ENCODE data around the gene TBC1D22A.

TBC1D22A gene

DNA sequence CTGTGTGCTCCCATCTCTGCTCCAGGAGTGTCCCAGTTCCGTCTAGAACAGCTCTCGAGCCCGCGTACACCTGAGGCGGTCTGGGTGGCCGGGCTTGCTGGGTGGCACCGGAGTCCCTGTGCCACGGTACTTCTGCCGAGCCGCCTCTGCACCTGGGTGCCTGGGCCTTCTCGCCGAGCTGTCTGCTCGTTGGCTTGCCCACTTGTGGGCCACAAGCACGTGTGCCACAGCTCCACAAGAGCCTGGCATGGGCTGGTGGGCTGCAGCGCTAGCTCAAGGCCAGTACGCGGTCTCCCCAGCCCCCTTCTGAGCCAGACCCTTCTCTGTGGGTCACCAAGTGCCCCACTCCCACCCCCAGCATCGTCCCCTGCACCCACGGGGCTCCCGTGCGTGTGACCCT, 388.0 kb downstream of the TBC1D22A start:
- Mint-ChIP-seq H3K27ac (no peak overlapping the region), H3K27me3 (no peaks in the 10 kb centered on the region), H3K36me3 (ENCODE audit: low read depth) (peaks cover 2% of the 10 kb centered on the region), H3K4me3 (no peak overlapping the region), H3K9me3 (no peaks in the 10 kb centered on the region), H3K4me1 (peaks cover 8% of the 10 kb centered on the region)
- ATAC-seq, result no peak
- no peak for DNase-seq

DNA sequence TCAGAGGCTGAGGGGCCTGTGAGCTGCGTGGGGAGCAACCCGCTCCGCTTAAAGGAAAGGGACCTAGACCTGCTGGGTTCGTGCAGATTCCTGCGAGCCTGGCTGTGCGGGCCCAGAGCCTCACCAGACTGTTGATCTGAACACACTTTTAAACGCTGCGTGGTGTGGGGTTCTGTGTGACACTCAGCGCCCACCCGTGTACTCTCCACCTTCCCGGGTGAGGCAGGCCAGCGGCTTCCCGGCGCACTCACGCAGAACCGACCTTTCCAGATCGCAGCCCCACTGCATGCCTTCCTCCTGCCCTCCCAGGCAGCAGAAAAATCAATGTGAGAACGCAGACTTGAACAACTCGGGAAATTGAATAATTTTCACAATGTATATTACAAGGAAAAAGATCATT, 388.6 kb downstream of the TBC1D22A start:
- H3K27ac Mint-ChIP-seq, result no peak overlapping the region
- no peak overlapping the region for H3K4me3 Mint-ChIP-seq
- peaks cover 8% of the 10 kb centered on the region for H3K4me1 Mint-ChIP-seq
- ATAC-seq, result no peak
- H3K36me3 Mint-ChIP-seq (ENCODE audit: low read depth), result peaks cover 2% of the 10 kb centered on the region
- no peaks in the 10 kb centered on the region for H3K9me3 Mint-ChIP-seq
- DNase-seq, result no peak
- H3K27me3 Mint-ChIP-seq, result no peaks in the 10 kb centered on the region

DNA sequence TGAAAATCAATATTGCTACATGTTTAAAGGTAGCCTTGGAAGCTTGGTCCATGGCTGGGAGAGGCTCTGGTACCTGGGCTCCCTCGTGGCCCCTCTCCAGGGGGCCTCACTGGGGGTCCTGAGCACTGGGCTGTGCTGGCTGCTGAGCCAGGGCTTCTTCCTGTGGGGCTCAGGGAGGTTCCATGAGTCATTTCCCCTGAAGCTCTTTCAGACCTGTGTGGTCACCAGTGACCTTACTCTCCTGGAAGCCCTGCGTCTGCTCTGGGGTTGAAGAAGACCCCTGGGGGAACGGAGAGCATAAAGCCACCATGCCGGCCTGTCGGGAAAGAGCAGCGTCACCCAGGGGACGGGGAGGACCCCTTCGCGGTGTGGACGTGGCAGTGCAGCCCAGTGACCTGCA, 389.0 kb downstream of the TBC1D22A start:
- DNase-seq, result no peak
- H3K4me1 Mint-ChIP-seq, result peaks cover 8% of the 10 kb centered on the region
- no peaks in the 10 kb centered on the region for H3K27me3 Mint-ChIP-seq
- H3K36me3 Mint-ChIP-seq (ENCODE audit: low read depth), result peaks cover 2% of the 10 kb centered on the region
- ATAC-seq, result peak; percentile 20
- no peak overlapping the region for H3K27ac Mint-ChIP-seq
- no peaks in the 10 kb centered on the region for H3K9me3 Mint-ChIP-seq
- H3K4me3 Mint-ChIP-seq, result no peak overlapping the region

DNA sequence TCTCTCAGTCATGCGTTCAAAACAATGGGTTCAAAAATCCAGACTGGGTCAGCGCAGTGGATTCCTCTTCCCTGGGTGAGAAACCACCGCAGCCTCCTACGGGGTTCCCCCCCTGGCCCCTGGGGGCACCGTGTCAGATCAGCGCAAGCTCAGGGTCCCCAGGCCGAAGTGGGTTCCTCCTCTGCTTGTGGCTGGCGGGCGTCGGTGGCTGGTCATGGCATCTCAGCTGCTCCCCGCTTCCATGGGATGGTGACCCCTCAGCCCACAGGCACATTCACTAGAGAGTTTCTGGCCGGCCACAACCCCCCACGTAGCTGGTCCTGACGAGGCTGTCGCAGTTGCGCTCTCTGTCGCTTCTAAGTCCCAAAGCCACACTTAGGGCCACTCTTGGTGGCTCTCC, 389.8 kb downstream of the TBC1D22A start:
- Mint-ChIP-seq H3K27ac (no peak overlapping the region), H3K27me3 (no peaks in the 10 kb centered on the region), H3K9me3 (no peaks in the 10 kb centered on the region), H3K4me3 (no peak overlapping the region), H3K36me3 (ENCODE audit: low read depth) (peaks cover 2% of the 10 kb centered on the region), H3K4me1 (peaks cover 8% of the 10 kb centered on the region)
- no peak for ATAC-seq
- DNase-seq, result no peak

DNA sequence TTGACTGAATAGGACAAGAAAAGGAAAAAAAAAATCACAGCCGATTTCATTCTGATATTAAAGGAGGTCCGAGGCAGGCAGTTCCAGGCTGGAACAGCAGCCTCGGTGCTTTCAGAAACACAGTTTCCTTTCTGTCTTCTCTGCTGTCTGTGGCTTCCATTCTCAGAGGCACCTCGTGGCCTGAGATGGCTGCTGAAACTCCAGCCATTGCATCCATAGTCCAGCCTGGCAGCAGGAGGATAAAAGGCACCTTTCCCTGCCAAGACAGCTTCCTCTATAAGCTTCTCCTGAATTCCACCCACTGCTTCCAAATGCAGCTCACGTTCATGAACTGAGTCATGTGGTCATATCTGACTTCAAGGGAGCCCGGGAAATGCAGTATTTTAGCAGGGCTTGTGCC, 390.5 kb downstream of the TBC1D22A start:
- Mint-ChIP-seq H3K4me3 (no peak overlapping the region), H3K27me3 (no peaks in the 10 kb centered on the region), H3K4me1 (peaks cover 8% of the 10 kb centered on the region), H3K27ac (no peak overlapping the region), H3K36me3 (ENCODE audit: low read depth) (peaks cover 2% of the 10 kb centered on the region), H3K9me3 (no peaks in the 10 kb centered on the region)
- no peak for DNase-seq
- ATAC-seq, result no peak

DNA sequence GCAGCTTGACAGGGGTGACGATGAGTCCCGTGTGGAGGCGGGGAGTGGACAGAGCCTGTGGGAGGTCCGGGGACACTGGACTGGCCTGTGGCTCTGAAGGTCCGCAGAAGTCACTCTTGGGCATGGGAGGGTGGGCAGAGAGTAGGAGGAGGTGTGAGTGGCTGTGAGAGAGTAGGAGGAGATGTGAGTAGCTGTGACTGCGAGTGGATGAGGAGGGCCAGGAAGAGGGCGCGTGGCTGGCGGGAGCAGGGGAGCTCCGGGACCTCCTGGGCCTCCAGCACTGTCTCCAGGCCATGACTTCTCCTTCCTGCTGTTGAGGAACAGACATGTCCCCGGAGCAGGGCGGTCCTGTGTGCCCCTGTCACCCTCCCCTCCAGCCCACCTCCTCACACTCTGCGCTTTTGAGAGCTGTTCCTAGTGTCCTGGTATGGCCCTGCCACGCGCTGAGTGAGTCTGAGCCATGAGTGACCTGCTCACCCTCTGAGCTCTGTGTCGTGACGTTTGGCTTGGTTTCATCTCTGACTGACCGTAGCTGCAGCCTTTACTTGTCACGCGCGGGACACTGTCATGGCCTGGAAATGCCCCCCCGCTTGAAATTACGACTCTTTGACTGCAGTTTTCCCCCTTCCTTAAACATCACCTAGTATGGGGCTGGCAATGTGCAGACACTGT, 391.5 kb downstream of the TBC1D22A start:
- Mint-ChIP-seq H3K9me3 (no peaks in the 10 kb centered on the region), H3K27me3 (no peaks in the 10 kb centered on the region), H3K27ac (no peak overlapping the region), H3K4me1 (peaks cover 8% of the 10 kb centered on the region), H3K4me3 (no peak overlapping the region), H3K36me3 (ENCODE audit: low read depth) (peaks cover 3% of the 10 kb centered on the region)
- no peak for DNase-seq
- ATAC-seq, result no peak

DNA sequence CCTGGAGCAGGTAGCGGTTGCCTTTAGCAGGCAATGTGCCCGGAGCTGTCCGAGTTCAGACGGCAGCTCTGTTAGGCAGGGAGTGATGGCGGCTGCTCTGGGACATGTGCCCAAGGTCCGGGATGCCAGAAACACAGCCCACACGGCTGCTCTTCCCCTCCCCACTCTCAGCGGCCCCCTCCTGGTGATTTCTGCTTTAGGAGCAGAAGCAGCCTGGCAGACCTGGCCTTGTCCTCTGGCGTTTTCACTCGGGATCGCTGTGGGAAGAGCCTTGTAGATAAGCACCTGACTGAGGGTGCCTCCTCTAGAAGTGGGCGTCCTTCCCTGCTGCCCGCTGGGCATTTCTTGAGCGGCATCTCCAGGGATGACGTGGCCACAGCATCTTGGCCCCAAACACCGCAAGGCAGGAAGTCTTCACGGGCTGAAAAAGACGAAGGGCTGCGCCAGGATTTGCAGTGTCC, 392.2 kb downstream of the TBC1D22A start:
- H3K27me3 Mint-ChIP-seq, result no peaks in the 10 kb centered on the region
- ATAC-seq (no peak), DNase-seq (no peak)
- peaks cover 3% of the 10 kb centered on the region for H3K36me3 Mint-ChIP-seq (ENCODE audit: low read depth)
- no peak overlapping the region for H3K27ac Mint-ChIP-seq
- peaks cover 8% of the 10 kb centered on the region for H3K4me1 Mint-ChIP-seq
- no peaks in the 10 kb centered on the region for H3K9me3 Mint-ChIP-seq
- no peak overlapping the region for H3K4me3 Mint-ChIP-seq

DNA sequence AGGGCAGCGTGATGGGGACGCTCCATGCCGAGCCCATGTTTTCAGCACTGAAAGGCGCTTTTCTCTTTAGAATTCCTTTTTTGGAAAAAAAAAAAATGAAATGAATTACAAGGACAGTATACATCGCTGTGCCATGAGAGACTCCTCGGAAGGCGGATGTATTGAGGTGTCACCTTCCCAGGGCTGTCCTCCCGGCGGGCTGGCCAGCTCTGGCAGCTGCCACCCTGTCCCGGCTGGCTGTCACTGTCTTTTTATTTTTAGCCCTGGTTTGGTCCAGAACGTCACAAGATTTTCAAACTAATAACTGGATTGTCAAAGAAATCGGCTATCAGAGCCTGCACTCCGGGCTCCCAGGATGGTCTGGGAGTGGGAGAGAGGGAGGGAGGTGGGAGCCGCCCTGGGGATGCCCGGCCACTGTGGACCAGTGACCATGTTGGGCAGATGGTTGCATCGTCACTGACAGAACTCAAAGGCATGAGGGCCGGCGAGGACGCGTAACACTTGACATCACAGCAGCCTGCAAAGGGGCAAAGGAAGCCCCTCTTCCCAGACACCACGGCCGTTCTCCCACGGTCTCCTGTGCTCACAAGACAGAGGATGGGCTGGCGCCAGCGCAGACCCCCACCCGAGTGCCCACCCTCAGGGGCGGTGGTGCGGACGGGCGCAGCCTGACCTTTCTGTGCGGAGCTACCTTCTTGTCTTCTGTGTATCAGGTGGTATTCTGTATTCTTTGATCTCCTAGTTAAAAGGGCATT, 392.9 kb downstream of the TBC1D22A start:
- Mint-ChIP-seq H3K36me3 (ENCODE audit: low read depth) (peaks cover 3% of the 10 kb centered on the region), H3K9me3 (no peaks in the 10 kb centered on the region), H3K4me1 (peaks cover 8% of the 10 kb centered on the region), H3K27me3 (no peaks in the 10 kb centered on the region), H3K4me3 (no peak overlapping the region), H3K27ac (no peak overlapping the region)
- no peak for ATAC-seq
- no peak for DNase-seq

DNA sequence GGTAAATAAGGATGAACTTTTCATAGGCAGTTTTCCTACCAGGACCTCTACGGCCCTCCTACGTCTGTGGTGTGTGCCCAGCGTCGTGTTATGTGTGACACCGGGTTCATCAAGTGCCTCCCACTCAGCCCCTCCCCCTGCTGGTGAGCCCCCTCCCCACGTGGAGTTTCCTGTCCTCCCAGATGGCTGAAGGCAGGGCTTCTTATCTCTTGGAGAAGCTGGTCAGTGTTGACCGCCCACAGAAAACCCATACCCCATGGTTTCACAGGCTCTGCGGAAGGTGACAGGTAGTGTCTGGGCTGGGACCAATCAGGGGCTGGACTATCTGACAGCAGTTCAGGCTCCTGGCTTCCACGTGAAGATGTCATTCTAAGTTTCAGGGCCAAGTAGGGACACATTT, 393.5 kb downstream of the TBC1D22A start:
- Mint-ChIP-seq H3K27me3 (no peaks in the 10 kb centered on the region), H3K4me3 (no peak overlapping the region), H3K9me3 (no peaks in the 10 kb centered on the region), H3K4me1 (peaks cover 8% of the 10 kb centered on the region), H3K27ac (no peak overlapping the region), H3K36me3 (ENCODE audit: low read depth) (peaks cover 3% of the 10 kb centered on the region)
- no peak for ATAC-seq
- no peak for DNase-seq

DNA sequence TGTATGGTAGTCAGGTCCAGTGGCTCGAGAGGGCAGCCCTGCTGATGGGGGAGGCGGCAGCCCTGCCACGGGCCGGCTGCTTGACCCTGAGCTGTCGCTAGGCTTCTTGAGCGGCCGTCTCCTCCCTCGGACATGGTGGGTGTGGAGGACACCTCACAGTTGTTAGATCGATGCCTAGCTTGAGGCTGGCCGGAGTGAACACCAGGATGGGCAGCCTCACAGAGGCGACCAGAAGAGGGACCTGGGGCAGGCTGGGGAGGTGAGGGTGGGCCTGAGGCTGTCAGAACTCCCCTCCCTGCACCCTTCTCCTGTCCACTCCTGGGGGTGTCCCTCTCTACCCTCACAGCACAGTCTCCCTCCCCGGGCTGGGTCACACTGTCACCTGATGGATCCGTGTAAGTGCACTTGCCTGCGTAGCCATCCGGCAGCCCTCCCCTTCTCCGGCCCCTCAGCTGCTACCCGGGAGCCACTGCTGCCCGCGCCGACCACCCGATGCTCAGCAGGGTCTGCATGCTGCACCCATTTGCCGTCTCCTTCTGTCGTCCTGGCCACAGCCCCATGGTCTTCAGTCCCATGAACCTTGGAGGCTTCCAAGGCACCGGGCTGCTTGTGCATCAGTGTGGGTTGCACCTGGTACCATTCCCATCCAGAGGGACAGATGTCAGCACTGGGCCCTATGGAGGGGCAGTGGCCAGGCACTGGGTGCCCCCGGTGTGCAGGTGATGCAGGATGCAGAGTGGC, 394.1 kb downstream of the TBC1D22A start:
- peaks cover 3% of the 10 kb centered on the region for H3K36me3 Mint-ChIP-seq (ENCODE audit: low read depth)
- H3K27ac Mint-ChIP-seq, result no peak overlapping the region
- no peaks in the 10 kb centered on the region for H3K27me3 Mint-ChIP-seq
- H3K9me3 Mint-ChIP-seq, result no peaks in the 10 kb centered on the region
- no peak for DNase-seq
- ATAC-seq, result no peak
- no peak overlapping the region for H3K4me3 Mint-ChIP-seq
- H3K4me1 Mint-ChIP-seq, result peaks cover 4% of the 10 kb centered on the region

DNA sequence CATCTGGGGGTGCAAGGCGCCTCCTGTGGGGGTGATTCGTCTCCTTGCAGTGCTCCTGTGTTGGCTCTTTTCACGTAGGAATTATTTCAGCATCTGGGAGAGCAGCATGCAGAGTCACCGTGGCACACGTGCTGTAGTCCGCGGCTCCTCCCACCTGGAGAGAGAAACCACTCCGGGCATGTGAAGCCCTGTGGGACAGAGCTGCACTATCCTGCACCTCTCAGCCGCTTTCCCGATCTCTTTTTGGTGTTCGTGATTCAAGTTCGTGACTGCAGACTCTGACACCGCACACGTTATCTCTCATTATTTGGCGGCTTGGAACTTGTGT, 394.6 kb downstream of the TBC1D22A start:
- Mint-ChIP-seq H3K4me1 (peaks cover 3% of the 10 kb centered on the region), H3K27ac (no peak overlapping the region), H3K4me3 (no peak overlapping the region), H3K36me3 (ENCODE audit: low read depth) (peaks cover 3% of the 10 kb centered on the region), H3K27me3 (no peaks in the 10 kb centered on the region), H3K9me3 (no peaks in the 10 kb centered on the region)
- ATAC-seq (no peak), DNase-seq (no peak)

DNA sequence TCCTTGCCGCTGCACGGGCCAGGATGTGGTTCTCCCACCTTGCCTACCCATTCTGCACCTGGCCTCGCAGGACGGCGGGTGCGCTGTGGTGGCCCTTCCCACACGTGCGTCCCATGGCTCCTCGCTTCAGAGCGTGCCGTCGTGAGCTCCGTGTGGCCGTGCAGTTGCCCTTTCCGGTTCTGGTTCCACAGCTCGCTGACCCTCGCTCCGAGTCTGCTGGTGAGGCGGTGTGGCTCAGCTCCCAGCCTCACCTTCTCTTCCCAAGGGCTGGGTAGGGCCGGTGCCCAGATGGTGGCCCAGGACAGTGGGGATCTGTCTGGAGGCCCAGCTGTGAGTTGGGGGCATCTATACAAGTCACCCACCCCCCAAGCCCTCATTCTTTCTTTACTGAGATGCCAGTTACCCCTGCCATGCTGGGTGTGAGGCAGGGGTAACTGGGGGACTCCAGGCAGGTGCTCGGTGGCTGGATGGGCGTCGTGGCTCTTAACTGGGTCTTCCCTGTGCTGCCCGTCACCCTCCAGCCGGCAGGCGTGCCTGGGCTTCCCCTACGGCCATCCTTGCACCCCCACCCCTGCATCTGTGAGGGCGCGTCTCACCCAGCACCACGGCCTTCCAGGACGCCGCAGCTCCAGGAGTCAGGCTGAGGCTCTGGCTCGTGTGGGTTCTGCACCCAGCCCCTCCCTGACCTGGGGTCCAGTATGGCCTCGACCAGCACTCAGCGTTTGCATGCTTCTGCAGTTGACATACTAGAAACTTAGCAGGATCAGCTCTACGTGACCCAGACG, 395.2 kb downstream of the TBC1D22A start:
- Mint-ChIP-seq H3K4me1 (peaks cover 2% of the 10 kb centered on the region), H3K27ac (no peak overlapping the region), H3K9me3 (no peaks in the 10 kb centered on the region), H3K4me3 (no peak overlapping the region), H3K27me3 (no peaks in the 10 kb centered on the region), H3K36me3 (ENCODE audit: low read depth) (peaks cover 3% of the 10 kb centered on the region)
- no peak for ATAC-seq
- DNase-seq, result no peak

DNA sequence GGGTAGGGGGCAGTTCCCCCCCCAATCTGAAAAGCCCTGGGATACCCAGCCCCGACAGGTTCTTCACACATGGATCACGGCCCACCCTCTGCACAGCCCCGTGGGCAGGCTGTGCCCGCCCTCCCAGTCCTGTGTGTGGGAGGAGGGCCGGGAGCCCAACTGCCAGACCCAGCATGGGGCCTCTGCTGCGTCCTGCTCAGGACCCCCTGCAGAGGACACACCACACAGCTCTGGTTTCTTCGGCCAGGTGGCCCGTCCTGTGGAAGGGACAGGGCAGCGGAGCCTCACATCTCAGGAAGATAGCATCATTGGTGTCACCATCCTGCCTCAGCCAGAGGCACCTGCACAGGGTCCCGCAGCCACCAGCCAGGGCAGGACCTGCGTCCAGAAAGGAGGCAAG, 396.0 kb downstream of the TBC1D22A start:
- DNase-seq (no peak), ATAC-seq (no peak)
- H3K27ac Mint-ChIP-seq, result no peak overlapping the region
- H3K27me3 Mint-ChIP-seq, result no peaks in the 10 kb centered on the region
- H3K4me3 Mint-ChIP-seq, result no peak overlapping the region
- peaks cover 3% of the 10 kb centered on the region for H3K36me3 Mint-ChIP-seq (ENCODE audit: low read depth)
- no peaks in the 10 kb centered on the region for H3K4me1 Mint-ChIP-seq
- no peaks in the 10 kb centered on the region for H3K9me3 Mint-ChIP-seq

DNA sequence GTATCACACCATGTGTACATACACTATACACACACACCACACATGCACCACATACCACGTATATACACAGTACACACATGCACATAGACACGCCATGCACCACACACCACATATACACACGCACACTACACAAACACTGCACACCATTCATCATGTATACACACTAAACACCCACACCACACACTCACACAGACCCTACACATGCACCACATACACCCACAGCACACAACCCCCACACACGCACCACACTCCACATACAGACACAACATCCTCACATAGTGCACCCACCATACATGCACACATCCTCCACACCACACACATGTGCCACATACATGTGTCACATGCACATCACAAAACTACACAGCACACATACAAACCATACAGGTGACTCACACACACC, 397.1 kb downstream of the TBC1D22A start:
- no peak overlapping the region for H3K4me3 Mint-ChIP-seq
- H3K27ac Mint-ChIP-seq, result no peak overlapping the region
- ATAC-seq (no peak), DNase-seq (no peak)
- H3K9me3 Mint-ChIP-seq, result no peaks in the 10 kb centered on the region
- no peaks in the 10 kb centered on the region for H3K27me3 Mint-ChIP-seq
- no peaks in the 10 kb centered on the region for H3K4me1 Mint-ChIP-seq
- H3K36me3 Mint-ChIP-seq (ENCODE audit: low read depth), result peaks cover 3% of the 10 kb centered on the region
